A549 (cell line): ENCODE data around the gene EPS8L1. TPM values are rescaled to one million over a fixed set of nuclear protein-coding genes. Genes with fewer than 3 reads are reported as not detected.

Experiments
- ATAC-seq, 2 experiments: fragments of 200-7000 bp in 1 of 2; fragments of >200 bp in 1 of 2; cut with Nextera tagmentation in 1 of 2; cut with Tn5 transposase in 1 of 2; 3 replicates each; pipeline versions ENCODE4 v1.8.0 to v1.9.1; 2018 to 2020; ENCODE audit warnings: mild to moderate bottlenecking in 1 of 2, moderate library complexity in 1 of 2
- CTCF ChIA-PET: fragments of 300-600 bp; sonication (Branson Sonifier 250); formaldehyde crosslinking; extraction: SDS; loops from one replicate; lab custom pipeline; 2021; ENCODE audit warnings: antibody characterized with exemption, inconsistent platforms; lab: Yijun Ruan, JAX
- POLR2A ChIA-PET: fragments of 350-600 bp; formaldehyde crosslinking; extraction: SDS; loops from one replicate; lab custom pipeline; 2021; ENCODE audit warnings: antibody characterized with exemption, inconsistent platforms; lab: Yijun Ruan, JAX
- DNase-seq, 2 experiments: peaks; one replicate each; pipeline versions ENCODE4 v3.0.0 to v3.0.0-alpha.2; 2011 to 2016; ENCODE audit warnings: low read depth in 1 of 2, low spot score in 1 of 2
- FAIRE-seq: peaks from 2 replicates; lab custom pipeline; 2011; peaks lifted over from hg19 to GRCh38; lab: Jason Lieb, UNC
- H3K27ac ChIP-seq, 2 experiments: fragments of >200 bp; sonication (Bioruptor Twin); formaldehyde crosslinking; 3 replicates each; pipeline ENCODE4 v1.5.1; 2016 to 2017
- H3K4me1 ChIP-seq: fragments of >200 bp; sonication (Bioruptor Twin); formaldehyde crosslinking; 3 replicates; pipeline ENCODE4 v1.6.1; 2016
- H3K4me2 ChIP-seq: fragments of >200 bp; sonication (Bioruptor Twin); formaldehyde crosslinking; 3 replicates; pipeline ENCODE4 v1.6.1; 2016
- H3K4me3 ChIP-seq: fragments of >200 bp; sonication (Bioruptor Twin); formaldehyde crosslinking; 3 replicates; pipeline ENCODE4 v1.5.1; 2016
- H3K9me3 ChIP-seq: fragments of >200 bp; sonication (Bioruptor Twin); formaldehyde crosslinking; 3 replicates; pipeline ENCODE4 v1.6.1; 2016
- BHLHE40 ChIP-seq: IDR thresholded peaks from 2 replicates; pipeline ENCODE4 v1.6.1; 2012; ENCODE audit warnings: low read depth, low read length, inconsistent platforms
- CEBPB ChIP-seq, 2 experiments: fragments of >200 bp in 1 of 2; sonication (Bioruptor Twin) in 1 of 2; formaldehyde crosslinking in 1 of 2; IDR thresholded peaks; 2 replicates each; pipeline ENCODE4 v1.6.1; 2012 to 2016
- CHD4 ChIP-seq: fragments of 200-600 bp; sonication (generic); IDR thresholded peaks from 2 replicates; pipeline ENCODE4 v1.6.1; 2016; ENCODE audit warnings: antibody characterized with exemption, mild to moderate bottlenecking, borderline replicate concordance
- ESRRA ChIP-seq: fragments of 150-350 bp; IDR thresholded peaks from 2 replicates; pipeline ENCODE4 v1.6.1; 2014; ENCODE audit warnings: mild to moderate bottlenecking, low read length, borderline replicate concordance
- HDAC2 ChIP-seq: fragments of 200-600 bp; sonication (generic); IDR thresholded peaks from 2 replicates; pipeline ENCODE4 v1.6.1; 2016
- HEYL ChIP-seq: fragments of 250-450 bp; sonication (Bioruptor Pico); IDR thresholded peaks from 2 replicates; pipeline ENCODE4 v1.8.0; 2021; ENCODE audit warnings: mild to moderate bottlenecking, moderate library complexity
- HOXB13 ChIP-seq: fragments of 250-450 bp; sonication (Bioruptor Pico); IDR thresholded peaks from 2 replicates; pipeline ENCODE4 v1.5.0; 2020; ENCODE audit warnings: low read depth, mild to moderate bottlenecking, moderate library complexity
- JUNB ChIP-seq: fragments of >200 bp; sonication (Bioruptor Twin); formaldehyde crosslinking; IDR thresholded peaks from 2 replicates; pipeline ENCODE4 v1.6.1; 2016
- KDM5A ChIP-seq: fragments of 200-600 bp; sonication (generic); IDR thresholded peaks from 2 replicates; pipeline ENCODE4 v1.6.1; 2016; ENCODE audit warnings: antibody characterized with exemption, mild to moderate bottlenecking
- NFE2L2 ChIP-seq: fragments of 150-350 bp; conservative IDR thresholded peaks from 2 replicates; pipeline ENCODE4 v1.6.1; 2014; ENCODE audit warnings: low read length
- POLR2A ChIP-seq: IDR thresholded peaks from 2 replicates; pipeline ENCODE4 v1.6.1; 2012; ENCODE audit warnings: mild to moderate bottlenecking, low read length
- RAD21 ChIP-seq, 2 experiments: fragments of >200 bp in 1 of 2; sonication (Bioruptor Twin) in 1 of 2; formaldehyde crosslinking in 1 of 2; IDR thresholded peaks in 1 of 2; conservative IDR thresholded peaks in 1 of 2; 2 replicates in 1 of 2; 3 replicates in 1 of 2; pipeline ENCODE4 v1.6.1; 2012 to 2018; ENCODE audit warnings: inconsistent platforms in 1 of 2
- REST ChIP-seq: fragments of 200-600 bp; sonication (generic); IDR thresholded peaks from 2 replicates; pipeline ENCODE4 v1.6.1; 2016; ENCODE audit warnings: antibody characterized with exemption, mild to moderate bottlenecking, moderate library complexity
- RNF2 ChIP-seq: fragments of 200-600 bp; sonication (generic); IDR thresholded peaks from 2 replicates; pipeline ENCODE4 v1.6.1; 2016; ENCODE audit warnings: low read depth, mild to moderate bottlenecking, antibody characterized with exemption, moderate library complexity, borderline replicate concordance
- SREBF2 ChIP-seq: fragments of 450-650 bp; IDR thresholded peaks from 2 replicates; pipeline ENCODE4 v1.6.1; 2014; ENCODE audit warnings: mild to moderate bottlenecking, moderate library complexity
- WGBS: methylation state at CpG from one replicate; pipeline ENCODE4 v1.1.6; 2017; ENCODE audit errors: missing lambda C conversion rate; 5-methylcytosine and 5-hydroxymethylcytosine counted together
- polyA plus RNA-seq, 4 experiments: library from polyadenylated mRNA; depleted of rRNA in 3 of 4; stranded (reverse); fragments of >200 nt; fragmentation: RNase III in 1 of 4; extraction: RNeasy Plus Mini Kit Qiagen cat#74134 plus additional on column Dnase treatment in 1 of 4; gene quantifications; 2 replicates in 3 of 4; 3 replicates in 1 of 4; pipeline ENCODE4 v1.2.3, GENCODE V29; 2011 to 2017
- TF ChIP-seq, protein P1 (sequence below): fragments of 250-450 bp; sonication (Bioruptor Pico); IDR thresholded peaks from 2 replicates; pipeline ENCODE4 v1.5.0; 2020; ENCODE audit warnings: low read depth, mild to moderate bottlenecking, moderate library complexity
- TF ChIP-seq, protein P2 (sequence below): IDR thresholded peaks from 2 replicates; pipeline ENCODE4 v1.6.1; 2012
- TF ChIP-seq, protein P3 (sequence below): IDR thresholded peaks from 2 replicates; pipeline ENCODE4 v1.6.1; 2012; ENCODE audit warnings: low read depth, borderline replicate concordance
- TF ChIP-seq, protein P4 (sequence below): fragments of 450-650 bp; IDR thresholded peaks from 2 replicates; pipeline ENCODE4 v1.6.1; 2014; ENCODE audit warnings: antibody characterized with exemption

The EPS8L1 gene
- polyA plus RNA-seq, 2 of the 4 experiments (the other 2 are of a cell fraction): 3.7 to 3.8 TPM

GRCh38 chr19:55090564-55090963 is 14.9 kb downstream of the EPS8L1 start:
- no peak overlapping the region for H3K27ac ChIP-seq
- FAIRE-seq (no peak), DNase-seq (no peak), ATAC-seq (no peak)
- POLR2A ChIA-PET: interaction anchor here (1.0 kb wide), 1 partner anchor 28 kb away, joined by 3 read pairs; the partner anchor contains the start of gene RDH13
- no peaks in the 10 kb centered on the region for H3K9me3 ChIP-seq
- H3K4me3 ChIP-seq: no peak overlapping the region
- H3K4me2 ChIP-seq: no peak overlapping the region
- TF ChIP-seq NFE2L2 (no peak), SREBF2 (no peak)
- TF ChIP-seq, protein P1, sequence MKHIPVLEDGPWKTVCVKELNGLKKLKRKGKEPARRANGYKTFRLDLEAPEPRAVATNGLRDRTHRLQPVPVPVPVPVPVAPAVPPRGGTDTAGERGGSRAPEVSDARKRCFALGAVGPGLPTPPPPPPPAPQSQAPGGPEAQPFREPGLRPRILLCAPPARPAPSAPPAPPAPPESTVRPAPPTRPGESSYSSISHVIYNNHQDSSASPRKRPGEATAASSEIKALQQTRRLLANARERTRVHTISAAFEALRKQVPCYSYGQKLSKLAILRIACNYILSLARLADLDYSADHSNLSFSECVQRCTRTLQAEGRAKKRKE: no peak
- CTCF ChIA-PET: interaction anchor here (0.6 to 7.8 kb wide), 8 partner anchors 11 to 535 kb away, joined by 3 to 110 read pairs (median 18); partner anchors contain the start of genes EPS8L1 and RDH13
- H3K4me1 ChIP-seq: no peaks in the 10 kb centered on the region
- 92% methylated on average over 13 of the region's 13 CpGs for WGBS

DNA sequence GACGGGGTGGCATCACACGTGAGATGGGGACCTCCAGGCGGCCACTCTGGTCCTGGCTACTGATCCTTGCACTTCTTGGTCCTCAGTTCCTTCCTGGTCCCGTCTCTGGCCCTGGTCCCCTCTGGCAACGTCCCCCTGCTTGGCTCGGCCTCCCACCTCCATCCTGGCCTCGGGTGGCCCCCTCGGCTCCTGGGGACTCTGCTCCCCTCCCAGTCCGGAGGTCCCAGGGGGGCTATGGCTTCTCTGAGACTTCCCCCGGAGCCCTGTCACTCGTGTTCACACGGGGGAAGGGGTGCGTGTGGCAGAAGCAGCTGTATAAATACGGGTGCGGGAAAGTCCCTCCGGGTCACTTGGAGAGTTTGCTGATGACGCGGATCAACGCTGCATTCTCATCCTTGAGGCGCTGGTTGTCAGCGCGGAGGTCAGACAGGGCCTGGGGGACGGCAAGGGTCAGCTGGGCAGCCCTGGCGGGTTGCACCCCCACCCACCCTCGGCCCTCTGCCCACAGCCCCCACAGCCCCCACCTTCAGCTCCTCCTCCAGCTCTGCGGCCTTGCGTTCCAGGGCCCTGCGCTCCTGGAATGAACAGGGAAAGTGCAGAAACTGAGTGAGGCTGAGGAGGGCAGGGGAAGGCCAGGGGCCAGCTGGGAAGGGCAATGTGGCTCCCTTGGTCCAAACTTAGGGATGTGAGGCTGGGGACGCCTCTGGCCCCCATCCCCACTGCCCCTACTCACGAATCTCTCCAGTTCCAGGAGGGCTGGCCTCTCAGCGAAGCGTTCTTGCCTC is 15.6 kb downstream of the EPS8L1 start:
- Histone ChIP-seq H3K4me3 (no peak overlapping the region), H3K9me3 (no peaks in the 10 kb centered on the region), H3K4me1 (no peaks in the 10 kb centered on the region), H3K4me2 (no peak overlapping the region), H3K27ac (no peak overlapping the region)
- WGBS: 80% methylated on average over 30 of the region's 32 CpGs
- POLR2A ChIA-PET: no interaction called here
- CTCF ChIA-PET: interaction anchor here (0.6 to 7.8 kb wide), 8 partner anchors 8 to 534 kb away, joined by 3 to 110 read pairs (median 4); partner anchors contain the start of genes DNAAF3 and EPS8L1
- DNase-seq: no peak
- no peak for ATAC-seq
- TF ChIP-seq, protein P2, sequence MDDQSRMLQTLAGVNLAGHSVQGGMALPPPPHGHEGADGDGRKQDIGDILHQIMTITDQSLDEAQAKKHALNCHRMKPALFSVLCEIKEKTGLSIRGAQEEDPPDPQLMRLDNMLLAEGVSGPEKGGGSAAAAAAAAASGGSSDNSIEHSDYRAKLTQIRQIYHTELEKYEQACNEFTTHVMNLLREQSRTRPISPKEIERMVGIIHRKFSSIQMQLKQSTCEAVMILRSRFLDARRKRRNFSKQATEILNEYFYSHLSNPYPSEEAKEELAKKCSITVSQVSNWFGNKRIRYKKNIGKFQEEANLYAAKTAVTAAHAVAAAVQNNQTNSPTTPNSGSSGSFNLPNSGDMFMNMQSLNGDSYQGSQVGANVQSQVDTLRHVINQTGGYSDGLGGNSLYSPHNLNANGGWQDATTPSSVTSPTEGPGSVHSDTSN: no peak
- TF ChIP-seq ESRRA: no peak
- no peak for TF ChIP-seq HDAC2
- no peak for TF ChIP-seq KDM5A
- TF ChIP-seq RNF2: no peak
- TF ChIP-seq CHD4: no peak
- TF ChIP-seq HEYL (CRISPR knock-in tag): no peak
- TF ChIP-seq CEBPB (IDR thresholded peaks at IDR 0.05): no peak
- TF ChIP-seq, protein P3, sequence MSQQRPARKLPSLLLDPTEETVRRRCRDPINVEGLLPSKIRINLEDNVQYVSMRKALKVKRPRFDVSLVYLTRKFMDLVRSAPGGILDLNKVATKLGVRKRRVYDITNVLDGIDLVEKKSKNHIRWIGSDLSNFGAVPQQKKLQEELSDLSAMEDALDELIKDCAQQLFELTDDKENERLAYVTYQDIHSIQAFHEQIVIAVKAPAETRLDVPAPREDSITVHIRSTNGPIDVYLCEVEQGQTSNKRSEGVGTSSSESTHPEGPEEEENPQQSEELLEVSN: no peak
- TF ChIP-seq BHLHE40: no peak
- TF ChIP-seq, all 56 proteins: peak for 0
- no peak for FAIRE-seq

DNA sequence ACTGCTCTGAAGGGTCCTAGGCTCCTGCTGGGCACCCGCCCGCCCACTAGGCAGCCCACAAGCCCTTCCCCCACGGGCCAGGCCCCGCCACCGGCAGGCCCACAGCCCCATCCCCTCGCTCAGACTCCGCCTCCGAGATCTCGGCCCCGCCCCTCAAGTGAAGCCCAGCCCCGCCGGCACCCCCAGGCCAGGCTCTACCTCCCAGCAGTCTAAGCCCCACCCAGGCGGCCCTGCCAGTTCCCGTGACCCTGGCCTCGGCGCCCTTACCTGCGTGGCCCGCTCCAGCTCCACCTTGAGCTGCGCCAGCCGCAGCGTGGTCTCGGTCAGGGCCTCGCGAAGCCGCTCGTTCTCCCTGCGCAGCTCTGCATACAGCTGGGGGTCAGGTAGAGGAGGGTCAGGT is 16.3 kb downstream of the EPS8L1 start:
- Histone ChIP-seq H3K4me3 (no peak overlapping the region), H3K4me2 (no peak overlapping the region), H3K27ac (no peak overlapping the region), H3K9me3 (no peaks in the 10 kb centered on the region), H3K4me1 (no peaks in the 10 kb centered on the region)
- TF ChIP-seq POLR2A (no peak), REST (no peak), SREBF2 (no peak), JUNB (no peak), RAD21 (conservative IDR thresholded peaks at IDR 0.05 in 1 of 2, IDR thresholded peaks at IDR 0.05 in 1 of 2) (no peak), HOXB13 (CRISPR knock-in tag) (no peak)
- TF ChIP-seq, protein P4, sequence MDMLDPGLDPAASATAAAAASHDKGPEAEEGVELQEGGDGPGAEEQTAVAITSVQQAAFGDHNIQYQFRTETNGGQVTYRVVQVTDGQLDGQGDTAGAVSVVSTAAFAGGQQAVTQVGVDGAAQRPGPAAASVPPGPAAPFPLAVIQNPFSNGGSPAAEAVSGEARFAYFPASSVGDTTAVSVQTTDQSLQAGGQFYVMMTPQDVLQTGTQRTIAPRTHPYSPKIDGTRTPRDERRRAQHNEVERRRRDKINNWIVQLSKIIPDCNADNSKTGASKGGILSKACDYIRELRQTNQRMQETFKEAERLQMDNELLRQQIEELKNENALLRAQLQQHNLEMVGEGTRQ: no peak
- POLR2A ChIA-PET: no interaction called here
- CTCF ChIA-PET: interaction anchor here (1.1 to 1.7 kb wide), 2 partner anchors 9 to 74 kb away, joined by 4 to 5 read pairs; partner anchors contain the start of gene DNAAF3
- 97% methylated on average over 6 of the region's 27 CpGs for WGBS
- no peak for DNase-seq
- FAIRE-seq: no peak
- ATAC-seq: peak in 1 of 2 experiments; percentile 16; a peak in 2 of 6 replicates
